ENCODE measurements around the gene RPL18A. TPM values are rescaled to one million over a fixed set of nuclear protein-coding genes. Genes with fewer than 3 reads are reported as not detected.

RPL18A gene
- total and polyA plus RNA-seq, 2 experiments from 2014 or later, result 837 to 1,456 TPM

- Histone ChIP-seq H3K9me3 (ENCODE audit: low read depth) (no peaks in the 10 kb centered on the region), H3K27ac (no peak overlapping the region), H3F3A (ENCODE audit: insufficient read depth) (0 out of 2 replicates have a peak, but pooled peaks cover 3% of the 10 kb centered on the region), H3K79me2 (ENCODE audit: insufficient read depth) (no peaks in the 10 kb centered on the region), H3K4me1 (ENCODE audit: insufficient read depth) (no peaks in the 10 kb centered on the region), H3K4me2 (ENCODE audit: unreplicated experiment) (no peak overlapping the region), H3K9me2 (ENCODE audit: insufficient read depth) (no peaks in the 10 kb centered on the region), H3K36me3 (ENCODE audit: low read depth) (no peaks in the 10 kb centered on the region), H2AFZ (no peak overlapping the region), H4K20me1 (ENCODE audit: insufficient read depth) (no peaks in the 10 kb centered on the region), H3K27me3 (replicated peaks; ENCODE audit: insufficient read depth) (no peaks in the 10 kb centered on the region), H3K4me3 (no peak overlapping the region), H3K9ac (no peak overlapping the region)
- TF ChIP-seq EZH2phosphoT487 (IDR thresholded peaks at IDR 0.05; ENCODE audit: insufficient read depth, low read depth), result no peak
- TF ChIP-seq EZH2 (IDR thresholded peaks at IDR 0.05; ENCODE audit: insufficient read depth, poor library complexity, severe bottlenecking), result no peak
- DNase-seq, result no peak
- in situ Hi-C loops (cut with MboI), result no loop called here
- 25 to 31% methylated on average over 7 of the region's 7 CpGs for WGBS, 2 experiments (ENCODE audit: low coverage in 1 of 2, low lambda C conversion rate in 2 of 2, missing lambda C conversion rate in 2 of 2)
Observed at GRCh38 chr19:17909003-17909732, 49.5 kb downstream of the RPL18A start.

DNA sequence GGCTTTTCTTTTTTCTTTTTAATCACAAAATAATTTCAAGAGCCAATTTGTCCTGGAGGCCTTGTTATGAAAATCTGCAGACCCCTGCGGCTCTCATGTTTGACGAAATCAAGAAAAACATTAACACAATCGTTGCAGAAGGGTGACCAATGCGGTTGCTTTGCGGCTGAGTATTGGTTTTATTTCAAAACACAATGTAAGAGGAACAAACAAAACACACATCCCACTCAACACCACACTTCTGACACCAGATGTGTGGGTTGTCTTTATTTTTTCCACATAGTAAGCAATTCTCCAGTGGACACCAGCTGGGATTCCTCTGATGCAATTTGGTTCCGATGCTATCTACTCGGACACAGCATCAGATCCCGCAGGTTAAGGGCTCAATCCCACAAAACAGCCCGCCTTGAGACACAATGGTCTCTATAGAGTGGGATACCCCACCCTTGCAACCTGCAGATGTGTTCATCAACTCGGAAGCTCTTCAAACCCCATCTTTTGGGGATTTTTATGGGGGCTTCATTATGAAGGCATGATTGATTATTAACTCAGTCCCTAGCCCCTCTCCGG, 51.2 kb downstream of the RPL18A start:
- H3K79me2 ChIP-seq (ENCODE audit: insufficient read depth), result no peaks in the 10 kb centered on the region
- no peak overlapping the region for H3K9ac ChIP-seq
- no peaks in the 10 kb centered on the region for H3K9me2 ChIP-seq (ENCODE audit: insufficient read depth)
- H3K4me2 ChIP-seq (ENCODE audit: unreplicated experiment), result no peak overlapping the region
- no peak for DNase-seq
- no peaks in the 10 kb centered on the region for H3K36me3 ChIP-seq (ENCODE audit: low read depth)
- no peak overlapping the region for H3K4me3 ChIP-seq
- H3K27ac ChIP-seq, result no peak overlapping the region
- no peaks in the 10 kb centered on the region for H3K27me3 ChIP-seq (replicated peaks; ENCODE audit: insufficient read depth)
- H4K20me1 ChIP-seq (ENCODE audit: insufficient read depth), result no peaks in the 10 kb centered on the region
- no peak overlapping the region for H2AFZ ChIP-seq
- H3K4me1 ChIP-seq (ENCODE audit: insufficient read depth), result no peaks in the 10 kb centered on the region
- in situ Hi-C loops (cut with MboI), result no loop called here
- no peaks in the 10 kb centered on the region for H3K9me3 ChIP-seq (ENCODE audit: low read depth)
- no peak for TF ChIP-seq EZH2 (IDR thresholded peaks at IDR 0.05; ENCODE audit: insufficient read depth, poor library complexity, severe bottlenecking)
- no peak for TF ChIP-seq EZH2phosphoT487 (IDR thresholded peaks at IDR 0.05; ENCODE audit: insufficient read depth, low read depth)
- WGBS, 2 experiments (ENCODE audit: low coverage in 1 of 2, low lambda C conversion rate in 2 of 2, missing lambda C conversion rate in 2 of 2), result 47 to 48% methylated on average over 11 of the region's 11 CpGs
- no peaks in the 10 kb centered on the region for H3F3A ChIP-seq (ENCODE audit: insufficient read depth)

Small RNAs within 50 kb of the gene (small RNA-seq; reads per million reads assigned to genes)
- not detected for gene SNORA68 (ENCODE audit: low read depth, low replicate concordance)

Other genes with a start within 250 kb of the RPL18A start
- gene UNC13A, start 171.6 kb upstream of the RPL18A start, total RNA-seq (2014; rRNA removed; shearing (Covaris generic)), result under 0.01 and 0.11 TPM in 2 replicates
- gene UNC13A, start 171.6 kb upstream of the RPL18A start, polyA plus RNA-seq (2016; fragmentation: Nextera tagmentation; extraction: Ambion mirVana), result 0.03 TPM in 2 replicates
- 20.4 and 37.1 TPM in 2 replicates for gene MAP1S, start 140.4 kb upstream of the RPL18A start, total RNA-seq (2014; rRNA removed; shearing (Covaris generic))
- 41.7 and 44.8 TPM in 2 replicates for gene MAP1S, start 140.4 kb upstream of the RPL18A start, polyA plus RNA-seq (2016; fragmentation: Nextera tagmentation; extraction: Ambion mirVana)
- 0.43 and 0.89 TPM in 2 replicates for gene FCHO1, start 108.4 kb upstream of the RPL18A start, total RNA-seq (2014; rRNA removed; shearing (Covaris generic))
- 0.96 and 1.1 TPM in 2 replicates for gene FCHO1, start 108.4 kb upstream of the RPL18A start, polyA plus RNA-seq (2016; fragmentation: Nextera tagmentation; extraction: Ambion mirVana)
- gene B3GNT3, start 64.8 kb upstream of the RPL18A start, total RNA-seq (2014; rRNA removed; shearing (Covaris generic)), result not detected in 2 replicates
- gene B3GNT3, start 64.8 kb upstream of the RPL18A start, polyA plus RNA-seq (2016; fragmentation: Nextera tagmentation; extraction: Ambion mirVana), result not detected in 2 replicates
- not detected in 2 replicates for gene INSL3, start 38.4 kb upstream of the RPL18A start, total RNA-seq (2014; rRNA removed; shearing (Covaris generic))
- not detected in 2 replicates for gene INSL3, start 38.4 kb upstream of the RPL18A start, polyA plus RNA-seq (2016; fragmentation: Nextera tagmentation; extraction: Ambion mirVana)
- gene JAK3, start 11.9 kb upstream of the RPL18A start, total RNA-seq (2014; rRNA removed; shearing (Covaris generic)), result 5.9 and 8.7 TPM in 2 replicates
- gene JAK3, start 11.9 kb upstream of the RPL18A start, polyA plus RNA-seq (2016; fragmentation: Nextera tagmentation; extraction: Ambion mirVana), result 4.1 and 5.0 TPM in 2 replicates
- not detected in 2 replicates for gene SLC5A5, start 12.0 kb downstream of the RPL18A start, total RNA-seq (2014; rRNA removed; shearing (Covaris generic))
- not detected in 2 replicates for gene SLC5A5, start 12.0 kb downstream of the RPL18A start, polyA plus RNA-seq (2016; fragmentation: Nextera tagmentation; extraction: Ambion mirVana)
- gene CCDC124, start 73.1 kb downstream of the RPL18A start, total RNA-seq (2014; rRNA removed; shearing (Covaris generic)), result 14.4 and 29.6 TPM in 2 replicates
- 125 and 130 TPM in 2 replicates for gene CCDC124, start 73.1 kb downstream of the RPL18A start, polyA plus RNA-seq (2016; fragmentation: Nextera tagmentation; extraction: Ambion mirVana)
- gene KCNN1, start 107.2 kb downstream of the RPL18A start, total RNA-seq (2014; rRNA removed; shearing (Covaris generic)), result not detected in 2 replicates
- gene KCNN1, start 107.2 kb downstream of the RPL18A start, polyA plus RNA-seq (2016; fragmentation: Nextera tagmentation; extraction: Ambion mirVana), result not detected in 2 replicates
- 15.9 and 19.7 TPM in 2 replicates for gene ARRDC2, start 148.3 kb downstream of the RPL18A start, total RNA-seq (2014; rRNA removed; shearing (Covaris generic))
- 5.4 and 5.7 TPM in 2 replicates for gene ARRDC2, start 148.3 kb downstream of the RPL18A start, polyA plus RNA-seq (2016; fragmentation: Nextera tagmentation; extraction: Ambion mirVana)
- not detected in 2 replicates for gene IL12RB1, start 227.0 kb downstream of the RPL18A start, total RNA-seq (2014; rRNA removed; shearing (Covaris generic))
- gene IL12RB1, start 227.0 kb downstream of the RPL18A start, polyA plus RNA-seq (2016; fragmentation: Nextera tagmentation; extraction: Ambion mirVana), result not detected in 2 replicates
- gene MAST3, start 237.9 kb downstream of the RPL18A start, total RNA-seq (2014; rRNA removed; shearing (Covaris generic)), result 3.2 and 3.8 TPM in 2 replicates
- gene MAST3, start 237.9 kb downstream of the RPL18A start, polyA plus RNA-seq (2016; fragmentation: Nextera tagmentation; extraction: Ambion mirVana), result 5.6 and 6.1 TPM in 2 replicates

Measured in GM23248 (cell line).